BJ (cell line): ENCODE data around the gene SUSD4. TPM values are rescaled to one million over a fixed set of nuclear protein-coding genes. Genes with fewer than 3 reads are reported as not detected.

Source experiments
- CTCF ChIA-PET: fragments of 350-600 bp; formaldehyde crosslinking; extraction: SDS; loops from one replicate; lab custom pipeline; 2021; ENCODE audit warnings: antibody characterized with exemption, inconsistent platforms; lab: Yijun Ruan, JAX
- POLR2A ChIA-PET: fragments of 300-600 bp; sonication (Branson Sonifier 250); formaldehyde crosslinking; extraction: SDS; loops from one replicate; lab custom pipeline; 2021; ENCODE audit warnings: antibody characterized with exemption; lab: Charles Lee
- DNase-seq: peaks from one replicate; pipeline ENCODE4 v3.0.0-alpha.2; 2011; ENCODE audit warnings: low read depth
- H3K27me3 ChIP-seq: 2 replicates; pipeline ENCODE4 v1.6.0; 2011; ENCODE audit warnings: low read length; ENCODE audit not compliant: control insufficient read depth, insufficient read depth
- H3K36me3 ChIP-seq: 2 replicates; pipeline ENCODE4 v1.5.1; 2011; ENCODE audit warnings: low read length; ENCODE audit not compliant: control insufficient read depth, insufficient read depth
- H3K4me3 ChIP-seq: 2 replicates; pipeline ENCODE4 v1.5.1; 2011; ENCODE audit warnings: low read depth, mild to moderate bottlenecking, control low read depth, low read length
- polyA plus RNA-seq: library from polyadenylated mRNA; depleted of rRNA; stranded (reverse); fragments of >200 nt; gene quantifications from 2 replicates; pipeline ENCODE4 v1.2.3, GENCODE V29; 2011
- TF ChIP-seq, protein P1 (sequence below): IDR thresholded peaks from 2 replicates; pipeline ENCODE4 v1.5.1; 2011; ENCODE audit warnings: low read depth, mild to moderate bottlenecking, control low read depth, inconsistent platforms, low read length, moderate library complexity; ENCODE audit not compliant: insufficient read depth

SUSD4 gene
- polyA plus RNA-seq, 1 experiment: 0.32 TPM

DNA sequence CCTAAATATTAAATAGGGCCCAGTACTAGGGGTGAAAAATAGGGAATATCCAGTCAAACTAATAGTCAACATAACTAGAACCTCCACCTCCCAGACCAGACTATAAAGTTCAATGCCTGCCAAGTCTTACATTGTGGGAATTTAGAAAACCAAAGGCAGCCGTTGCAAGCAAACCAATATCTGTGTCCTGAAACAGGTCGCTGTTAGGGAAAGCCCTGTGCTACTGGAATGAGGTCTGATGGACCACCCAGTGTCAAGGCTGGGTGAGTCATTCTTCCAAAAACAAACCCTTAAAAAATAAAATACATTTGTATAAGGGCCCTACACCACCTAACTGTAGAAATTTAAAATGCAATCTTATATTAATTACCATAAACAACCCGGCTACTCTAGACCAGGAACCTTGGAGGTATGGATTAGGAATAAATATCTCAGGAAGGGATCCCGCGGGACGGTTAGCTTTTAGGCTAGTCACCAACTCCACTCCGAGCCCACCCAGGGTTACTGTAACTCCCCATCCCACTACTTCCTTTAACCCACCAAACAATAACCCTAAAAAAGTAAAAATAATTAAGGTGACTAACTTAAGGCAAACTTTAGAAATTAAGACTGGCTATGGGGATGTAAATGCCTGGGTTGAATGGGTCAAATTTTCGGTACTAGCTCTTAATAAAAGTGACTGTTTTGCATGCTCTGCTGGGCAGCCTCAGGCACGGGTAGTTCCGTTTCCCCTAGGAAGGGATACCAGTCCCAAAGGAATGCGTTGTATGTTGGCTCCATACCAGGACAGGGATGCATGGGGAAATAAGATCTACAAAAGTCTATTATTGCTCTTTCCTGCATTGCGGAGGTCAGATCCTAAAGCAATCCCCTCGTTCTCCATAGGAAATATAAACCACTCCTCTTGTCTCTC, 155.6 kb downstream of the SUSD4 start:
- no peak for DNase-seq
- H3K36me3 ChIP-seq: no peaks in the 10 kb centered on the region
- ChIA-PET CTCF (interaction anchor here (2.0 kb wide), 1 partner anchor 75 kb away, joined by 7 read pairs; no protein-coding TSS in a partner anchor), POLR2A (no interaction called here)
- H3K27me3 ChIP-seq: no peaks in the 10 kb centered on the region; the same call in none of the 2 replicates
- TF ChIP-seq, protein P1, sequence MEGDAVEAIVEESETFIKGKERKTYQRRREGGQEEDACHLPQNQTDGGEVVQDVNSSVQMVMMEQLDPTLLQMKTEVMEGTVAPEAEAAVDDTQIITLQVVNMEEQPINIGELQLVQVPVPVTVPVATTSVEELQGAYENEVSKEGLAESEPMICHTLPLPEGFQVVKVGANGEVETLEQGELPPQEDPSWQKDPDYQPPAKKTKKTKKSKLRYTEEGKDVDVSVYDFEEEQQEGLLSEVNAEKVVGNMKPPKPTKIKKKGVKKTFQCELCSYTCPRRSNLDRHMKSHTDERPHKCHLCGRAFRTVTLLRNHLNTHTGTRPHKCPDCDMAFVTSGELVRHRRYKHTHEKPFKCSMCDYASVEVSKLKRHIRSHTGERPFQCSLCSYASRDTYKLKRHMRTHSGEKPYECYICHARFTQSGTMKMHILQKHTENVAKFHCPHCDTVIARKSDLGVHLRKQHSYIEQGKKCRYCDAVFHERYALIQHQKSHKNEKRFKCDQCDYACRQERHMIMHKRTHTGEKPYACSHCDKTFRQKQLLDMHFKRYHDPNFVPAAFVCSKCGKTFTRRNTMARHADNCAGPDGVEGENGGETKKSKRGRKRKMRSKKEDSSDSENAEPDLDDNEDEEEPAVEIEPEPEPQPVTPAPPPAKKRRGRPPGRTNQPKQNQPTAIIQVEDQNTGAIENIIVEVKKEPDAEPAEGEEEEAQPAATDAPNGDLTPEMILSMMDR: no peak
- no peak overlapping the region for H3K4me3 ChIP-seq

DNA sequence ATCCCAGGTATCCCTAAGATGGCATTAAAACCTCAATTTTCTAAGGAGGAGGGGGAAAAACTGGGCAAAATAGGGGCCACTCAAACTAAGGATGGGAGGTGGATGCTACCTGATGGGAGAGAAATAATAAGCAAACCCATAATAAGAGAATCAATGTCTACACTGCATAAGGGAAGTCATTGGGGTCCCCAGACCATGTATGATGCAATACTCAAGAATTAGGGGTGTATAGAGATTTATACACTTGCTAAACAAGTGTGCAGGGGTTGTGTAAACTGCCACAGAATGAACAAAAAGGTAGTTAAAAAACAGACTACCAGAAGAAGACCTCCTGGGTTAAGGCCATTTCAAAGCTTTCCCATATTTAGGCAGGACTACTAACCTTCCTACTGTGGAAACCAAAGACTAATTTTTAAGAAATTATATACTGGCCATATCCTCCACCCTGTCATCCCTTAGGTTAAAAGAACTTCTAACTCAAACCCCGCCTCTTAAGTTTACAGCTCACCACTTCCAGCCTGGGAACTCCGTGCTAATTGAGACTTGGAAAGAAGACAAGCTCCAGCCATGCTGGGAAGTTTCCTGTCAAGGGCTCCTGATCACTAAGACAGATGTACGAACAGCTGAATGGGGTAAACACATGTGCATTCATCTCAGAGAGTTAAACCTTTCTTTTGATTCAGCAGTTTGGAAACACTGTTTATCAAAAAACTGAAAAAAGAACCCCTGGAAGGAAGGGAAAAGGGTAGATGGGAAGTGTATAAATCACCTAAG, 156.5 kb downstream of the SUSD4 start:
- Histone ChIP-seq H3K36me3 (no peaks in the 10 kb centered on the region), H3K27me3 (no peaks in the 10 kb centered on the region; the same call in none of the 2 replicates), H3K4me3 (no peak overlapping the region)
- ChIA-PET POLR2A (no interaction called here), CTCF (interaction anchor here (0.7 to 2.0 kb wide), 3 partner anchors 63 to 116 kb away, joined by 3 to 7 read pairs (median 4); no protein-coding TSS in a partner anchor)
- no peak for DNase-seq
- TF ChIP-seq, protein P1: no peak

DNA sequence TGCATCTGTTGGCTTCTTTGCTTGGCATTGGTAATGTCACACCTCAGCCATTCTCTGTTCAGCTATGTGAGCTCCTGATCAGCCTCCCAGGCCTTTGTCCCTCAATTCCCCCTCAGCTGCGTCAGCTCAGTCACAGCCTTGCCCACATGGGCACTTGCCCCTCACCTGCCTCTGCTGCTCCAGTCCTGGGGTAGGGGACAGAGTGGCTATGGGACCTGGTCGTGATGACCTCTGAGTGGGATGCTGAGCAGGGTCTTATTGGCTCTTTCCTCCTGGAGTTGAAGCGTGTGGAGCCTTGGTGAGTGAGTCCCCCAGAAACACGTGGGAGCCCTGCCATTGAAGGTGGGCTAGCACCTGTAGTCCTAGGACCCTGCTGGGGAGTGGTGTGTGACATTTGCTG, 159.6 kb downstream of the SUSD4 start:
- no peak for DNase-seq
- TF ChIP-seq, protein P1: no peak
- no peaks in the 10 kb centered on the region; the same call in none of the 2 replicates for H3K27me3 ChIP-seq
- ChIA-PET POLR2A (no interaction called here), CTCF (no interaction called here)
- H3K36me3 ChIP-seq: no peaks in the 10 kb centered on the region
- H3K4me3 ChIP-seq: no peak overlapping the region

DNA sequence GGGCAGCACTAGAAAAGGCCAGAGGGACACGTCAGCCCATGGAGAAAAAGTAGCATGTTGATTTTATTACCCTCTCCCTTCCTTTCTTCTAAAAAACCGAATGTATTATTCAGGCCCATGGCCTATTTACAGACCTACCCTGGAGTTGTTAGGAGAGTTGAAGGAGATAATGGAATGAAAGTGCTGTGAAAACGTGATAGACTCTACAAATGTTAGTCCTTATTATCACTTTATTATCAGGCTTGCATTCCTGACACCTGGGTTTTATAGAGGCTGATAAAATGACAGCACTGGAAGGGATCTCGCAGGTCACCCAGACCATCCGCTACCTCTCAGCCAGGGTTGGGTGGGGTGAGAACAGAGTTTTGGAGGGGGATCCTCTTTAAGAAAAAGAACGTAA, 160.3 kb downstream of the SUSD4 start:
- DNase-seq: no peak
- H3K27me3 ChIP-seq: peaks cover 1% of the 10 kb centered on the region
- ChIA-PET CTCF (no interaction called here), POLR2A (no interaction called here)
- no peaks in the 10 kb centered on the region for H3K36me3 ChIP-seq
- TF ChIP-seq, protein P1: no peak
- no peak overlapping the region for H3K4me3 ChIP-seq

DNA sequence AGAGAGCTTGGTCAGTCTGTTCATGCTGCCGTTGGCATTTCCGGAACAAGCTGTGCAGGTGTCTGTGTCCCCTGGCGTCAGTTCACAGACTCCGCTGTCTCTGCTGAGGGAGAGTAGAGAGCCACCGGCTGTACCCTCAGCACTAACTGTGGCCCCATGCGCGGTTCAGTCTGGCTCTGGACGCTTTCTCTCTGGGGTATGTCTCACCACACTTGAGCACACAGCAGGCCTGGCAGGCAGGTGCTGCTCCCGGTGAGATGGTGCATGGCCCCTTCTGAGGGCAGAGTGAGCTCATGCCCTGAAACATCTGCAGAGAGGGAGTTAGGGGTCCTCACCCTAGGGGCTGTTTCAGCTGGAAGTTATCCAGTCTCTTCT, 161.0 kb downstream of the SUSD4 start:
- no peak for DNase-seq
- H3K4me3 ChIP-seq: no peak overlapping the region
- CTCF ChIA-PET: no interaction called here
- no peaks in the 10 kb centered on the region for H3K36me3 ChIP-seq
- TF ChIP-seq, protein P1: no peak
- POLR2A ChIA-PET: no interaction called here
- H3K27me3 ChIP-seq: peaks cover 1% of the 10 kb centered on the region
